ENCODE measurements around the gene UBAC1. TPM values are rescaled to one million over a fixed set of nuclear protein-coding genes. Genes with fewer than 3 reads are reported as not detected.

Gene UBAC1
- total and polyA plus RNA-seq, 4 donors, result 16.2 to 115 (median 16.4) TPM

DNA sequence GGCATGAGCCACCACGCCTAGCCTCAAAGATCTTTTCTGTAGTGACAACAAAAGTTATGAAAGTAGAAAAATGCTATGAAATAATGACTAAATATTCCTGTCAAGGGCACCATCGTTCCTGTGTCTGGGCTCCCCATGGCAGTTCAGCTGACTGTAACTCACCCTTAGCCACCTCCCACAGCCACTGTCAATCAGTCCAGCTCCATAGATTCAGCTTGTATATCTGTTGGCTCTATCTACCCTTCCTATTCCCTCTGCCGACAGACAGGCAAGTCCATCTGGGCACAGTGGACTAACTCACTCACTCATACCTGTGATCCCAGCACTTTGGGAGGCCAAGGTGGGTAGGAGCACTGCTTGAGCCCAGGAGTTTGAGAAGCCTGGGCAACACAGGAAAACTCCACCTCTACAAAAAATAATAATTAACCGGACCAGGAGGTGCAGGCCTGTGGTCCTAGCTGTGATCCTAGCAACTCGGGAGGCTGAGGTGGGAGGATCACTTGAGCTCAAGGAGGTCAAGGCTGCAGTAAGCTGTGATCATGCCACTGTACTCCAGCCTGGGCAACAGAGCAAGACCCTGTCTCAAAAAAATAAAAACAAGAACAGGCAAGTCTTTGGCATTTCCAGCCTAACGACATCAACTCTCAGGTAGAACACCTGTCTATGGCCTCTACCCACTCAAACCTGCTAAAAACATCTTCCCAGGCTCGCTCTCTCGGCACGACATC, 60.0 kb downstream of the UBAC1 start:
- TF ChIP-seq, protein P1, sequence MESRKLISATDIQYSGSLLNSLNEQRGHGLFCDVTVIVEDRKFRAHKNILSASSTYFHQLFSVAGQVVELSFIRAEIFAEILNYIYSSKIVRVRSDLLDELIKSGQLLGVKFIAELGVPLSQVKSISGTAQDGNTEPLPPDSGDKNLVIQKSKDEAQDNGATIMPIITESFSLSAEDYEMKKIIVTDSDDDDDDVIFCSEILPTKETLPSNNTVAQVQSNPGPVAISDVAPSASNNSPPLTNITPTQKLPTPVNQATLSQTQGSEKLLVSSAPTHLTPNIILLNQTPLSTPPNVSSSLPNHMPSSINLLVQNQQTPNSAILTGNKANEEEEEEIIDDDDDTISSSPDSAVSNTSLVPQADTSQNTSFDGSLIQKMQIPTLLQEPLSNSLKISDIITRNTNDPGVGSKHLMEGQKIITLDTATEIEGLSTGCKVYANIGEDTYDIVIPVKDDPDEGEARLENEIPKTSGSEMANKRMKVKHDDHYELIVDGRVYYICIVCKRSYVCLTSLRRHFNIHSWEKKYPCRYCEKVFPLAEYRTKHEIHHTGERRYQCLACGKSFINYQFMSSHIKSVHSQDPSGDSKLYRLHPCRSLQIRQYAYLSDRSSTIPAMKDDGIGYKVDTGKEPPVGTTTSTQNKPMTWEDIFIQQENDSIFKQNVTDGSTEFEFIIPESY (IDR thresholded peaks at IDR 0.05), result no peak
- TF ChIP-seq, protein P2, sequence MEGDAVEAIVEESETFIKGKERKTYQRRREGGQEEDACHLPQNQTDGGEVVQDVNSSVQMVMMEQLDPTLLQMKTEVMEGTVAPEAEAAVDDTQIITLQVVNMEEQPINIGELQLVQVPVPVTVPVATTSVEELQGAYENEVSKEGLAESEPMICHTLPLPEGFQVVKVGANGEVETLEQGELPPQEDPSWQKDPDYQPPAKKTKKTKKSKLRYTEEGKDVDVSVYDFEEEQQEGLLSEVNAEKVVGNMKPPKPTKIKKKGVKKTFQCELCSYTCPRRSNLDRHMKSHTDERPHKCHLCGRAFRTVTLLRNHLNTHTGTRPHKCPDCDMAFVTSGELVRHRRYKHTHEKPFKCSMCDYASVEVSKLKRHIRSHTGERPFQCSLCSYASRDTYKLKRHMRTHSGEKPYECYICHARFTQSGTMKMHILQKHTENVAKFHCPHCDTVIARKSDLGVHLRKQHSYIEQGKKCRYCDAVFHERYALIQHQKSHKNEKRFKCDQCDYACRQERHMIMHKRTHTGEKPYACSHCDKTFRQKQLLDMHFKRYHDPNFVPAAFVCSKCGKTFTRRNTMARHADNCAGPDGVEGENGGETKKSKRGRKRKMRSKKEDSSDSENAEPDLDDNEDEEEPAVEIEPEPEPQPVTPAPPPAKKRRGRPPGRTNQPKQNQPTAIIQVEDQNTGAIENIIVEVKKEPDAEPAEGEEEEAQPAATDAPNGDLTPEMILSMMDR (IDR thresholded peaks at IDR 0.05; ENCODE audit: low read depth, low read length, missing input control), result no peak
- no peak for TF ChIP-seq RXRA (IDR thresholded peaks at IDR 0.05)
- no peak for TF ChIP-seq TAF1 (conservative IDR thresholded peaks at IDR 0.05)
- no peak for TF ChIP-seq REST (IDR thresholded peaks at IDR 0.05)
- no peak for TF ChIP-seq EGR1 (IDR thresholded peaks at IDR 0.05; ENCODE audit: low read depth in 2 of 2)
- TF ChIP-seq, protein P3, sequence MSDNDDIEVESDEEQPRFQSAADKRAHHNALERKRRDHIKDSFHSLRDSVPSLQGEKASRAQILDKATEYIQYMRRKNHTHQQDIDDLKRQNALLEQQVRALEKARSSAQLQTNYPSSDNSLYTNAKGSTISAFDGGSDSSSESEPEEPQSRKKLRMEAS (IDR thresholded peaks at IDR 0.05), result no peak
- TF ChIP-seq FOXA2 (IDR thresholded peaks at IDR 0.05), result no peak
- TF ChIP-seq JUND (IDR thresholded peaks at IDR 0.05), result no peak
- no peak for TF ChIP-seq GABPA (IDR thresholded peaks at IDR 0.05 in 1 of 2, conservative IDR thresholded peaks at IDR 0.05 in 1 of 2)
- no peak for TF ChIP-seq SP1 (IDR thresholded peaks at IDR 0.05)
- no peak for TF ChIP-seq HNF4G (IDR thresholded peaks at IDR 0.05)
- no peak for TF ChIP-seq ATF3 (IDR thresholded peaks at IDR 0.05)
- no peak for TF ChIP-seq RAD21 (IDR thresholded peaks at IDR 0.05)
- TF ChIP-seq FOXA1 (IDR thresholded peaks at IDR 0.05), result no peak
- no peaks in the 10 kb centered on the region for H3K27me3 ChIP-seq (ENCODE audit: control insufficient read depth in 4 of 4, insufficient read depth in 4 of 4, low read length in 3 of 4)

More for the DNA sequence above, 60.0 kb downstream of the UBAC1 start:
- WGBS, result 95% methylated on average over 9 of the region's 9 CpGs
- no peak overlapping the region for H3K9ac ChIP-seq (ENCODE audit: low read depth in 1 of 2, low read length in 2 of 2)
- no peaks in the 10 kb centered on the region for H3K36me3 ChIP-seq (ENCODE audit: control insufficient read depth in 4 of 4, insufficient read depth in 3 of 4, low read depth in 1 of 4, low read length in 3 of 4)
- no peak overlapping the region for H3K4me3 ChIP-seq (ENCODE audit: low read depth in 1 of 3, low read length in 3 of 3)
- no peaks in the 10 kb centered on the region for H3K9me3 ChIP-seq (ENCODE audit: control insufficient read depth in 4 of 4, low read length in 3 of 4)
- no peak overlapping the region for H3K27ac ChIP-seq (ENCODE audit: low read depth in 1 of 2, low read length in 2 of 2)
- H3K4me1 ChIP-seq (ENCODE audit: control insufficient read depth in 4 of 4, insufficient read depth in 4 of 4, low read length in 3 of 4), result peaks cover 3 to 11% (median 9%) of the 10 kb centered on the region in 4 donors
- DNase-seq (ENCODE audit: low spot score), result no peak

Measured in liver (tissue), 9 donors.